ENCODE results near the gene ZBTB46. TPM values are rescaled to one million over a fixed set of nuclear protein-coding genes. Genes with fewer than 3 reads are reported as not detected.

Gene ZBTB46
- total and polyA plus RNA-seq, 7 donors = 0.23 to 5.3 (median 3.6) TPM

DNA sequence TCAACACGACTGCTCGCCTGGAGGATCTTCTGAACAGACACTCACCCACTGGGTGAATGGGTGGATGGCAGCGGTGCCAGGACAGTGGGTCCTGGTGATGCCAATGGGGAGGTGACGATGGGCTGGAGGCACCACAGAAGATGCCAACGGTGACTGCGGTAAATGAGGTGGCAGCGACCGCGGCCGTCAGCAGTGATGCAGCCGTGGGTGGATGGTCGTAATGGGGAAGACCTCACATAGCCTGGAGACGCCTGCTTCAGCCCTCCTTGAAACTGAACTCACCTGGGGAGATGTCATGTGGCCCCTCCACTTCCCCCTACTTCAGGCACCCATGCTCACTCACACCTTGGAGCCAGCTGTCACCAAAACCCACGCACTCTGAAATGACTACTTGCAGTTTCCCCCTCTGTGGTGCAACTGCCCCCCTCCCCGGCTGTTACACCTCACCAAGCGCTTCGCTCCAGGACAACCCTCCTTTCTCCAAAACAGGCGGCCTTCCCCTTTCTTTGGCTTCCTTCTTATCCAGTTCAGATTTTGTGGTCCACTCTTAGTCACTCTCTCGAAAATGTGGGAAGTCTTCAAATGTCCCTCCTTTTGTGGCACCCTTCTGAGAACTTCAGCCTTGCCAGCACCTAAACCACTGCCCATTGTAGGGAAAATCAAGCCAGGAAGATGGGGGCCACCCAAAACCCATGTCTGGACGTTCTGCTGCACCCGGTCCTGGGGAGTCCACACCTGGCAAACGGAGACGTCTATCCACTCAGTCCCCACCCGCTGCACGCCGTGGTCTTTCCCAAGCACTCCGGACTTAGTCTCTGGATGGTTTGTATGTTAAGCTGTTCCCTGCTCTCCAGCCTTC is 19.9 kb upstream of the ZBTB46 start:
- intact Hi-C loops (cut with DNase I) = no loop called here
- no peak for DNase-seq
- H3K9me3 ChIP-seq = no peaks in the 10 kb centered on the region
- 71 to 75% methylated on average over 27 of the region's 27 CpGs for WGBS, 2 donors
- H3K4me1 ChIP-seq = peaks cover 0 to 36% (median 28%) of the 10 kb centered on the region in 4 donors
- no peak overlapping the region for H3K27ac ChIP-seq
- TF ChIP-seq POLR2A (IDR thresholded peaks at IDR 0.05) (no peak), POLR2AphosphoS5 (IDR thresholded peaks at IDR 0.05) (no peak), EP300 (IDR thresholded peaks at IDR 0.05) (no peak)
- TF ChIP-seq, protein P1, sequence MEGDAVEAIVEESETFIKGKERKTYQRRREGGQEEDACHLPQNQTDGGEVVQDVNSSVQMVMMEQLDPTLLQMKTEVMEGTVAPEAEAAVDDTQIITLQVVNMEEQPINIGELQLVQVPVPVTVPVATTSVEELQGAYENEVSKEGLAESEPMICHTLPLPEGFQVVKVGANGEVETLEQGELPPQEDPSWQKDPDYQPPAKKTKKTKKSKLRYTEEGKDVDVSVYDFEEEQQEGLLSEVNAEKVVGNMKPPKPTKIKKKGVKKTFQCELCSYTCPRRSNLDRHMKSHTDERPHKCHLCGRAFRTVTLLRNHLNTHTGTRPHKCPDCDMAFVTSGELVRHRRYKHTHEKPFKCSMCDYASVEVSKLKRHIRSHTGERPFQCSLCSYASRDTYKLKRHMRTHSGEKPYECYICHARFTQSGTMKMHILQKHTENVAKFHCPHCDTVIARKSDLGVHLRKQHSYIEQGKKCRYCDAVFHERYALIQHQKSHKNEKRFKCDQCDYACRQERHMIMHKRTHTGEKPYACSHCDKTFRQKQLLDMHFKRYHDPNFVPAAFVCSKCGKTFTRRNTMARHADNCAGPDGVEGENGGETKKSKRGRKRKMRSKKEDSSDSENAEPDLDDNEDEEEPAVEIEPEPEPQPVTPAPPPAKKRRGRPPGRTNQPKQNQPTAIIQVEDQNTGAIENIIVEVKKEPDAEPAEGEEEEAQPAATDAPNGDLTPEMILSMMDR (IDR thresholded peaks at IDR 0.05) = no peak
- peaks cover 8 to 55% (median 32%) of the 10 kb centered on the region in 3 donors for H3K27me3 ChIP-seq
- no peak overlapping the region for H3K4me3 ChIP-seq
- H3K36me3 ChIP-seq = no peaks in the 10 kb centered on the region

DNA sequence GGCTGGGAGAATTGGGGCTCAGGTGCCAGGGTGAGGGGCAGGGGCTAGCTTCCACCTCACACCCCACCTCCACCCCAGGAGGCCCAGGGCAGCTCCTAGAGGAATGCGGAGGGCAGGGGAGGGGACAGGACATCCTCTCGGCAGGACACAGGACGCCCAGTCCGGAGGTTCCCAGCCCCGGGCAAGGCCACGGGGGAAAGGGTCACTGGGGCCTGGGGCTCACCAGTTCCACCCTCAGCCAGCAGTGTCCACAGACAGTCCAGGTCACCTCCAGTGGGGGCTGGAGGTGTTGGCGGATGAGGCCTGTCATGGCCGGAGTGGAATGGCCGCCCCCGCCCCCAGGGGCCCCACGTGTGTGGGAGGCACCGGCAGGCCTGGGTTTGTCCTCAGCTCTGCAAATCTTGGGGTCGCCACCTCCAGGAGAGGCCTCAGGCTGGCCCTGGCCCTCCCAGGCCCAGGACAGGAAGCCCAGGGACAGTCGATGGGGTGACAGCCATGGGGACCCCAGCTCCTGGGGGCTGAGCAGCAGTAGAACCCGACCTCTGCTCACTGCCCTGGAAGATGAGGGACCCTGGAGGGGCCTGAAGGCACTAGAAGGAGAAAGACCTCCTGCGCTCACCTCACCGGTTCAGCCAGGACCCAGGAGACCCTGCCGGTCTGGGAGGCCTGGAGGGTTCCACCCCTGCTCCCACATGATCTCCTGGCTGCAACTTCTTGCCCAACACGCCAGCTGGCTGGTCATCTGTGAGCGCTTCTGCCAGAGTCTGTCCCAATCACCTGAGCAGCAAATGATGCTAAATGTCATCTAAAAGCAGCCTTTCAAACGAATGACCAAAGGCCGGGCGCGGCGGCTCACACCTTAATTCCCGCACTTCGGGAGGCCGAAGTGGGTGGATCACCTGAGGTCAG is 17.2 kb upstream of the ZBTB46 start:
- WGBS, 2 donors = 69 to 74% methylated on average over 28 of the region's 28 CpGs
- Histone ChIP-seq H3K9me3 (no peaks in the 10 kb centered on the region), H3K27ac (peak overlapping the region; percentile 10 to 64 (median 36)), H3K4me1 (peaks cover 0 to 16% (median 7%) of the 10 kb centered on the region in 4 donors), H3K36me3 (no peaks in the 10 kb centered on the region), H3K4me3 (no peak overlapping the region), H3K27me3 (peaks cover 0 to 54% (median 27%) of the 10 kb centered on the region in 3 donors)
- DNase-seq = no peak
- intact Hi-C loops (cut with DNase I) = no loop called here
- TF ChIP-seq POLR2A (IDR thresholded peaks at IDR 0.05) (no peak), POLR2AphosphoS5 (IDR thresholded peaks at IDR 0.05) (no peak), EP300 (IDR thresholded peaks at IDR 0.05) (no peak)
- TF ChIP-seq, protein P1 (IDR thresholded peaks at IDR 0.05) = no peak

DNA sequence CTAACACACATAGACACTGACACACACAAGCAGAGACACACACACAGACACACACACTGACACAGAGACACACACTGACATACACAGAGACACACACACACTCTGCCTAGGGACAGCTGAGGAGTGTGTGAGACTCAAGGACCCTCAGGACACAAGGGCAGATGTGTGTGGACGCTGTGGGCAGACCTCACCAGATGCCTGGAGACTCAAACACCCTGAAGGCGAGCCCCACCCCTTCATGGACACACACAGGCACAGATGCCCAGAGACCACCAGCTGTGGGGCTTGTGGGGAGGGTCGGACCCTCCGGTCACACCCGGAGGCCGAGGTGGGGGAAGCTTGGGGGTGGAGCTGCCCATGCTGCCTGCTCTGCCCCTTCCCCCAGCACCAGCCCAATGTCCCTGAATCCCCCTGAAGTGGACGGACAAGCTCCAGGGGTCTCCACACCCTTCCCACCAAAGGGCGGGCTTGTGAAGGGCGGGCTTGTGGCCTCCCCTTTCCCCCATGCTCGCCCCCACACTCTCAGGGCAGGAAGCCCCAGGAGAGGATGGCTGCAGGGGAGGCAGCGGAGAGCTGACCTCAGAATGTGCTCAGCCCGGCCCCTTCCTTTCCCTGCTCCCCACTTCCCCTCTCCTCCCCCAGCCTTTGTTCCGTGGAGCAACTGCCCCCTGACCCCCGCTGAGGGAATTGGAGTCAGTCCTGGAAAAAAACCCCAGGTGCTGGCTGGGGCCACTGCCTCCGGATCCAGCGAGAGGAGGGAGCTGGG is 16.4 kb upstream of the ZBTB46 start:
- 29 to 43% methylated on average over 16 of the region's 16 CpGs for WGBS, 2 donors
- H3K36me3 ChIP-seq = no peaks in the 10 kb centered on the region
- no peak for DNase-seq
- TF ChIP-seq, protein P1 (IDR thresholded peaks at IDR 0.05) = no peak
- TF ChIP-seq POLR2AphosphoS5 (IDR thresholded peaks at IDR 0.05) = no peak
- no peak for TF ChIP-seq EP300 (IDR thresholded peaks at IDR 0.05)
- TF ChIP-seq POLR2A (IDR thresholded peaks at IDR 0.05) = no peak
- no peaks in the 10 kb centered on the region for H3K9me3 ChIP-seq
- intact Hi-C loops (cut with DNase I) = no loop called here
- H3K27ac ChIP-seq = peak overlapping the region; percentile 10 to 64 (median 36)
- no peak overlapping the region for H3K4me3 ChIP-seq
- H3K27me3 ChIP-seq = peaks cover 0 to 46% (median 28%) of the 10 kb centered on the region in 3 donors
- peaks cover 0 to 16% (median 7%) of the 10 kb centered on the region in 4 donors for H3K4me1 ChIP-seq

GRCh38 chr20:63846888-63847236 is 15.8 kb upstream of the ZBTB46 start:
- Histone ChIP-seq H3K9me3 (no peaks in the 10 kb centered on the region), H3K4me1 (peaks cover 0 to 16% (median 7%) of the 10 kb centered on the region in 4 donors), H3K27ac (peak overlapping the region in 3 of 4 donors; percentile 10 to 64 (median 50)), H3K4me3 (no peak overlapping the region), H3K36me3 (no peaks in the 10 kb centered on the region), H3K27me3 (peaks cover 0 to 42% (median 28%) of the 10 kb centered on the region in 3 donors)
- 44 to 52% methylated on average over 3 of the region's 3 CpGs for WGBS, 2 donors
- intact Hi-C loops (cut with DNase I) = no loop called here
- DNase-seq = no peak
- no peak for TF ChIP-seq POLR2AphosphoS5 (IDR thresholded peaks at IDR 0.05)
- TF ChIP-seq, protein P1 (IDR thresholded peaks at IDR 0.05) = no peak
- TF ChIP-seq EP300 (IDR thresholded peaks at IDR 0.05) = no peak
- no peak for TF ChIP-seq POLR2A (IDR thresholded peaks at IDR 0.05)

Measured in sigmoid colon (tissue), 7 donors.